ENCODE data around the gene TUBB4A. TPM values are rescaled to one million over a fixed set of nuclear protein-coding genes. Genes with fewer than 3 reads are reported as not detected.

Gene TUBB4A
- total RNA-seq, 1 donor from 2014 or later = 4.0 TPM

GRCh38 chr19:6465006-6465405 is 37.1 kb downstream of the TUBB4A start:
- H3K27me3 ChIP-seq (ENCODE audit: control insufficient read depth, insufficient read depth, low read length) = no peaks in the 10 kb centered on the region
- H3K36me3 ChIP-seq (ENCODE audit: control insufficient read depth, insufficient read depth, low read length) = no peaks in the 10 kb centered on the region
- H3K4me3 ChIP-seq (ENCODE audit: low read depth, low read length) = peak overlapping the region; percentile 58
- DNase-seq (ENCODE audit: low read depth) = no peak
- TF ChIP-seq, protein P1, sequence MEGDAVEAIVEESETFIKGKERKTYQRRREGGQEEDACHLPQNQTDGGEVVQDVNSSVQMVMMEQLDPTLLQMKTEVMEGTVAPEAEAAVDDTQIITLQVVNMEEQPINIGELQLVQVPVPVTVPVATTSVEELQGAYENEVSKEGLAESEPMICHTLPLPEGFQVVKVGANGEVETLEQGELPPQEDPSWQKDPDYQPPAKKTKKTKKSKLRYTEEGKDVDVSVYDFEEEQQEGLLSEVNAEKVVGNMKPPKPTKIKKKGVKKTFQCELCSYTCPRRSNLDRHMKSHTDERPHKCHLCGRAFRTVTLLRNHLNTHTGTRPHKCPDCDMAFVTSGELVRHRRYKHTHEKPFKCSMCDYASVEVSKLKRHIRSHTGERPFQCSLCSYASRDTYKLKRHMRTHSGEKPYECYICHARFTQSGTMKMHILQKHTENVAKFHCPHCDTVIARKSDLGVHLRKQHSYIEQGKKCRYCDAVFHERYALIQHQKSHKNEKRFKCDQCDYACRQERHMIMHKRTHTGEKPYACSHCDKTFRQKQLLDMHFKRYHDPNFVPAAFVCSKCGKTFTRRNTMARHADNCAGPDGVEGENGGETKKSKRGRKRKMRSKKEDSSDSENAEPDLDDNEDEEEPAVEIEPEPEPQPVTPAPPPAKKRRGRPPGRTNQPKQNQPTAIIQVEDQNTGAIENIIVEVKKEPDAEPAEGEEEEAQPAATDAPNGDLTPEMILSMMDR (IDR thresholded peaks at IDR 0.05; ENCODE audit: insufficient read depth, low read length, poor library complexity, severe bottlenecking) = no peak

- no peaks in the 10 kb centered on the region for H3K27me3 ChIP-seq (ENCODE audit: control insufficient read depth, insufficient read depth, low read length)
- no peak for DNase-seq (ENCODE audit: low read depth)
- no peaks in the 10 kb centered on the region for H3K36me3 ChIP-seq (ENCODE audit: control insufficient read depth, insufficient read depth, low read length)
- TF ChIP-seq, protein P1 (IDR thresholded peaks at IDR 0.05; ENCODE audit: insufficient read depth, low read length, poor library complexity, severe bottlenecking) = no peak
- H3K4me3 ChIP-seq (ENCODE audit: low read depth, low read length) = peak within 1 kb of the TSS; percentile 58
Observed at GRCh38 chr19:6464070-6464873, 37.8 kb downstream of the TUBB4A start, which contains the start of gene CRB3. Gene CRB3 (plus strand): TSS chr19:6464271. CDS start chr19:6464702, 431 bp downstream.

GRCh38 chr19:6460099-6460884 is 41.8 kb downstream of the TUBB4A start:
- Histone ChIP-seq H3K4me3 (ENCODE audit: low read depth, low read length) (peak overlapping the region; percentile 69), H3K36me3 (ENCODE audit: control insufficient read depth, insufficient read depth, low read length) (no peaks in the 10 kb centered on the region), H3K27me3 (ENCODE audit: control insufficient read depth, insufficient read depth, low read length) (no peaks in the 10 kb centered on the region)
- TF ChIP-seq, protein P1 (IDR thresholded peaks at IDR 0.05; ENCODE audit: insufficient read depth, low read length, poor library complexity, severe bottlenecking) = peak; percentile 49
- DNase-seq (ENCODE audit: low read depth) = peak; percentile 77

GRCh38 chr19:6459262-6460098 is 42.6 kb downstream of the TUBB4A start, which contains the start of gene SLC25A23:
Gene SLC25A23 (minus strand): TSS chr19:6459792. CDS start chr19:6459628, 164 bp downstream.
- no peaks in the 10 kb centered on the region for H3K36me3 ChIP-seq (ENCODE audit: control insufficient read depth, insufficient read depth, low read length)
- no peak for DNase-seq (ENCODE audit: low read depth)
- H3K27me3 ChIP-seq (ENCODE audit: control insufficient read depth, insufficient read depth, low read length) = no peaks in the 10 kb centered on the region
- H3K4me3 ChIP-seq (ENCODE audit: low read depth, low read length) = peak within 1 kb of the TSS; percentile 69
- TF ChIP-seq, protein P1 (IDR thresholded peaks at IDR 0.05; ENCODE audit: insufficient read depth, low read length, poor library complexity, severe bottlenecking) = no peak

DNA sequence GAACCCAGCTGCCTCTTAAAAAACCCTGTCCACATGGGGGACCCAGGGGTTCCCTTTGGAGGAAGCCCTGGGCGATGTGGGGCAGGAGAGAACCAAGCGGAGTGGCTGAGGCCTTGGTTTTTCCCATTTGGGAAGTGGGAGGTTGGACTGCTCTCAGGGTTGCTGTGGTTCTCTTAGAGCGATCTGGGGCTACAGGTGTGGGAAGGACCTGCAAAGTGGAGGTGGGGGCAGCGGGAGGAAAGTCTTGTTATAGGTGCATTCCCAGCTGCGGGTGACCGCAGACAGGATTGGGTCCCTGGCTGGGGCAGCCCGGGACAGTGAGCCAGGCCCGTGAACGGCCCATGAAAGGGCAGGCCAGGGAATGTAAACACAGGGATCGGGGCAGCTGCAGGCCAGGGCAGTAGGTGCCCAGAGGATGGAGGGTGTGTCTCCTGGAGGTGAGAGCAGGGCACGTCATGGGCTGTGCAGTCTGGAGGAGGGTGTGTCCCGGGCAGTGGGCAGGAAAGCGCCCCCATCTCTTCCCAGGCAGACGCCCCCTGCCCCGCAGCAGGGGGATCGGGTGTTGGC is 43.3 kb downstream of the TUBB4A start:
- Histone ChIP-seq H3K36me3 (ENCODE audit: control insufficient read depth, insufficient read depth, low read length) (peaks cover 2% of the 10 kb centered on the region), H3K27me3 (ENCODE audit: control insufficient read depth, insufficient read depth, low read length) (no peaks in the 10 kb centered on the region), H3K4me3 (ENCODE audit: low read depth, low read length) (peak overlapping the region; percentile 69)
- TF ChIP-seq, protein P1 (IDR thresholded peaks at IDR 0.05; ENCODE audit: insufficient read depth, low read length, poor library complexity, severe bottlenecking) = no peak
- no peak for DNase-seq (ENCODE audit: low read depth)

All from kidney epithelial cell (primary cell).